Stimulated activated CD8-positive, alpha-beta memory T cell treated with anti-CD3 and anti-CD28 coated beads, Interleukin-15, amount 100 ng/mL, for 4 hours (primary cell): Measurements from ENCODE around the gene HOXD10.

ENCODE experiments used
- DNase-seq, 2 donors: peaks; one replicate each; pipeline ENCODE4 v3.0.0-alpha.2; 2020; ENCODE audit warnings: low read depth in 2 of 2

HOXD10 gene

GRCh38 chr2:176136374-176137251 is 20.0 kb downstream of the HOXD10 start:
- no peak for DNase-seq

GRCh38 chr2:176137252-176137580 is 20.6 kb downstream of the HOXD10 start:
- DNase-seq: no peak

DNA sequence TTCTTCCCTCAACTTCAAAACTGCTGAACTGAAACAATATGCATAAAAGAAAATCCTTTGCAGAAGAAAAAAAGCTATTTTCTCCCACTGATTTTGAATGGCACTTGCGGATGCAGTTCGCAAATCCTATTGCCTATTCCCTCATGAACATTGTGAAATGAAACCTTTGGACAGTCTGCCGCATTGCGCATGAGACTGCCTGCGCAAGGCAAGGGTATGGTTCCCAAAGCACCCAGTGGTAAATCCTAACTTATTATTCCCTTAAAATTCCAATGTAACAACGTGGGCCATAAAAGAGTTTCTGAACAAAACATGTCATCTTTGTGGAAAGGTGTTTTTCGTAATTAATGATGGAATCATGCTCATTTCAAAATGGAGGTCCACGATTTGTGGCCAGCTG is 21.3 kb downstream of the HOXD10 start:
- DNase-seq: no peak

- DNase-seq: no peak
Measured at GRCh38 chr2:176138526-176138922, 21.9 kb downstream of the HOXD10 start.

- no peak for DNase-seq
Measured at GRCh38 chr2:176138923-176139660, 22.5 kb downstream of the HOXD10 start.

DNA sequence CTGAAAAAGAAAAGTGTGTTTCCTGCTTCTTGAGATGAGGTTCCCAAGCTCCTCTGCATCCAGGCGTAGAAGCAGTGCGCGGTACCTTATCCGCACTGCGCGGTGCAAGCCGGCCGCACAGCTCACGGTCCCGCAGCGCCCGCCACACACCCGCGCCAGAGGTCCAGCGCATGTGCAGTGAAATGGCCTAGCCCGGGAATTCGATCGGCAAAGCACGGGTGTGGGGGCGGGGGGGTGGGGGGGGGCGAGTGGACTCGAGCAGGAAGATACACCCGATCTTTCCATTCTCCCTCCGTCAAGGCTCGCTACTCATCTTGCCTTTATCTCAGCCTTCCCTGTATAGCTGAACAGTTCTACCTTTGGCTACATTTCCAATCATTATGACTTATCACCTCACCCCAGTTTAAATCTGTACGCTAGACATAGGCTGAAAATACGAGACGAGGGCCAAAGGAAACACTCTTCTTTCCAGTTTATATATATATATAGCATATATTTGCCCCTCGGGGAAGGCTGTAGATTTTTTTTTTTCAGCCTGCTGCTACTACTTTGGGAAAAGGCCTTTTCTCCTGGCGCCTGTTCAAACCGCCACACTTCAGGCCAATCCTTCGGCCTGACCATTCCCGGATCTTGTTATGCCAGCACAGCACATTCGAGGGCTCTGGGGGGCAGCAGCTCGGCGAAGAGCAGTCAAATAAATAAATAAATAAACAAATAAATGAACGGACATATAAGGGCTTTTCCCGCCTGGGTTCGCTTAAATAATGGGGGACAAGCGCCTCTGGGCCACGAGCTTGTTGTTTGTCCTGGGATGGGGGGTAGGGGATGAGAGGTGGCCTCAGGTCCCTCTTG is 23.3 kb downstream of the HOXD10 start:
- no peak for DNase-seq

- peak in 1 of 2 donors; percentile 18 for DNase-seq
Measured at GRCh38 chr2:176140513-176141317, 24.1 kb downstream of the HOXD10 start.

- no peak for DNase-seq
Measured at GRCh38 chr2:176142281-176142680, 25.7 kb downstream of the HOXD10 start.

- no peak for DNase-seq
Measured at GRCh38 chr2:176145085-176145969, 28.7 kb downstream of the HOXD10 start.

DNA sequence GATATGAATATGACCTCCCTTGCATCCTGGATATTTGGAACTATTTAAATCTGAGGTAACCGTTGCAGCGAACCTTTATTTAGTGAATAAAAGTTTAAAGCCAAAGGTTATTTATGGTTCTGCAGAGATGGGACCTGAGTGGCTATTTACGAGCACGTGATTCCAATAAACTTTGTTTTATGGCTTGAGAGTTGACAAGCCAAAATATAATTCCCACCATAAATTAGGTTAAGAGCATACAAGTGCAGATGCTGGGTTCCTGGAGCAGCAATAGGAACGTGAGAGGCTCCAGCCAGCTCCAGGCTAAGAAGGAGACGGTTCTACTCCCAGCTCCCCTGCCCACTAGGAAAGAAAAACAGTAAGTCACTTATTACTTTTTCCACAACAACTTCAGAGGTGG is 29.5 kb downstream of the HOXD10 start:
- DNase-seq: no peak

GRCh38 chr2:176146645-176147044 is 30.1 kb downstream of the HOXD10 start:
- DNase-seq: no peak

DNA sequence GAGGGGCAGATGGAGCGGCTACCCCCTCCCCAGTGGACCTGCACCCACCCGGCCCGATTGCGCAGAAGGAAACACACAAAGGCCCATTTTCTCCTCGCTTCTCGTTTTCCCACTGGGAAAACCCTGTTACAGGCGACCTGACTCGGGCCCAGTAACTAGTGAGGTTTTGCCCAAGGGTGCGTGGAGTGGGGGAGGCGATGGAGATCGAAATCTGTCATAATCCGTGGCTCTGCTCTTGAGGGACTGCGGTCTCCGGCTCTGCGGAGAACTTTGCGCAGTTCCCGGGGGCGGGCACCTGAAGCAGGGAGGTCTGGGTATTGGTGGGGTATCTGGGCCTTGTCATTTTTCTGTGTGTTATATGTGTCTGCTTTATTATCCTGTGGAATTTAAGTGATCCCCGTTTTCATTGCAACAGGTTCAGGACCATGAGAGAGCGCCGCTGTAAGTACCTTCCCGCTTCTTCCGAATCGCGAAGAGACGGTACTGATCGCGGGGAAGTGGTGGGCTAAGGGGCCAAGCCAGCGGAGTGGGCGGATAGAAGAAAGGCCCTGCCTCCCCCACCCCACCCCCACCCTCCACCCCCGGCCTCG is 30.7 kb downstream of the HOXD10 start:
- no peak for DNase-seq

DNA sequence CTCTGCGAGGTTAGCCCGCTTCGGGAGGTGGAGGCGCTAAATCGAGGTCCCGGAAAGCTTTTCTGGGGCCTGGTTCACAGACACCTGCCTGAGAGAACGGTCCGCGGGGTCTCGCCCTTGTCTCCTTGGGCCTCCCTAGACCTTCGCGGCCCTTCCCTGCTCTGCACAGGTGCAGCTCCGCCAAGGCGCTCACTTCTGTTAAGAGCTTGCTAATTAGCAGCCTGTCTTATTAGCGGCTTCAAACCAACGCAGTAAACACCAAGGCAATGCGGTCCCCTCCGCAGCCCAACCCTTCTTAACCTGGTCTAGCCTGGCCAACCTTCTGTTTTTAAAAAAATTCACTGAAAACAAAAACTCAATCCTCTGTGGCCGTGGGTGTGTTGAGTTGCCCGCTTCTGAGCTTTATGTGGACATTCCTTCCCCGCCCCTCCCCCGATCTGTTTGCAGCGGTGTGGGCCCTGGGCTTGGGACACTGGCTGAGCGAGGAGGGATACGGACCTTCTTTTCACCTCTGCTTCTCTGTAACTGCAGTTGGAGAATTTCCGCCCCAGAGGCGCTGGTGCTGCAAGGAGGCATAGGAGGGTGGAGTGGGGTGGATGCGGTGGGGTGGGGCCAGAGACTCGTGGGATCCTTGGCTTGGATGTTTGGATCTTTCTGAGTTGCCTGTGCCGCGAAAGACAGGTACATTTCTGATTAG is 31.4 kb downstream of the HOXD10 start:
- no peak for DNase-seq

DNA sequence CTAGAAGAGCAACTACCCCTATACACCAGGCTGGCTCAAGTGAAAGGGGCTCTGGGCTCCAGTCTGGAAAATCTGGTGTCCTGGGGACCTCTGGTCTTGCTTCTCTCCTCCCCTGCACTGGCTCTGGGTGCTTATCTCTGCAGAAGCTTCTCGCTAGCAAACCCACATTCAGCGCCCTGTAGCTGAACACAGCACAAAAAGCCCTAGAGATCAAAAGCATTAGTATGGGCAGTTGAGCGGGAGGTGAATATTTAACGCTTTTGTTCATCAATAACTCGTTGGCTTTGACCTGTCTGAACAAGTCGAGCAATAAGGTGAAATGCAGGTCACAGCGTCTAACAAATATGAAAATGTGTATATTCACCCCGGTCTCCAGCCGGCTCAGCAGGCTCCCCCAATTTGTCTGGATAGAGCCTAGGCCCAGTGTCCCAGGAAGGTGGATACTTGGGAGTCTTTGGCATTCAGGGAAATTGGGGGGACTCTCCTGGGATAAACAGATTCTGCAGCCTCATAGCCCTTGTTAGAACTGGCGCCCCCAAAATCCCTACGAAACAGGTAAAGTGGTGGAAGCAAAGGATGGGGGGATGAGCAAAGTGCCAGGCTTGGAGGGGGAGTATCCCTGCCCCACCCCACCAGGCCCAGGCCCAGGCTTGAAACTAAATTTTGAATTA is 32.3 kb downstream of the HOXD10 start:
- DNase-seq: no peak

DNA sequence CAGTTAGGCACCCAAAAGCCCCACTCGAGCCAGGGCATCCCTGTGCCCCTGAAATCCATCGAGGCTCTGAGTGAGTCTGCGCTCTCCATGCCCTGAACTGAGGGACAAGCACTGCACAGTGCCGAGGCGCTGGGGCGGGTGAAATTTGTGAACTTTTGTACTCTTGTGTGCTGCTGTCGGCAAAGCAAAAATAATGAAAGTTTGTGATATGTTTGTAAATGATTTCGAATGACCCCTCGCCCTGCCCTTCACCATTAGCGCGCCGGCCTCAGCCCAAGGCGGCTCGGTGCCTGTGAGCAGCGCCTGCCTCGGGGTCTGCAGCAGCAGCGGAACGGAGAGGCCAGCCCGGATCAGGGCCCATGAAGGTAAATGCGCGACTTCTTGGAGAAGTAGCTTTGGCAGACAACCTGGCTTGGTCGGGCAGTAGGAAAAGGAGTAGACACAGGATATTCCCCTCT is 32.9 kb downstream of the HOXD10 start:
- no peak for DNase-seq

GRCh38 chr2:176149939-176150583 is 33.5 kb downstream of the HOXD10 start:
- no peak for DNase-seq

DNA sequence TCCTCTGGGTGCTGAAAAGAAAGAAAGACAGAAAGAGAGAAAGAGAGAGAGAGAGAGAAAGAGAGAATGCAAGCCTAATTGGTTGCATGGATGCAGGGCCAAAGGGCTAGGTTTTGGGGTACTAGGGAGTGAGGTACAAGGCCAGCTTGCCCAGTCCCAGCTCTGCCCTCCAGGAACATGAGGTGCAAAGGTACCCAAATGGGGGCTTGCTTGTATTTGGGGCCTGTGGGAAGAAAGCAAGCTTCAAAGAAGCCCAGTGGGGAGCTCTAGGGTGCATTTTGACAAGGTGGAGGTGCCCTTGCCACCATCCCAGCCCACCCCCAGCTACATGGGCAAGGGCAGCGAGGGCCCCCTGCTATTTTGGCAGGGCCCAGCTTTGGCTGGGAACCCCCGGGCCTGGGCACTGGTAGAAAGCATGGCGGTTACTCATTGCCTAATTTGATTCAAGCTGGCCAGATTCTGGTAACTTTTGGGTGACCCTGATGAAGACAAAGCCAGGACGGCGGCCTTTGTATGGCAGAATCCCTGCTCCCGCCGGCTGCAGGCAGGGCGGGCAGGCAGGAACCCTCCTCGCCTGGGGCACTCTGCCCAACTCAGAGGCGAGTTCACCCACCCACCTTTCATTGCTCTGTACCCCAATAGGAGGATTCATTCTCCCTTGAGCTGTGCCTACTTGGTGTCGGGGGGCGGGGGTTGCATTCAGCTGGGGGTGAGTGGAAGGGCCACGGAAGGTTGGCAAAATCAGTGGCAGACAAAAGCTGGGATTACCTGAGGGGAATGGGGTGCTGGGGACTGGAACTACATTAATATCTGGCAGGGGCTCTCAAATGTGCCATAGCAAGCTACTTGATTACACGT is 34.2 kb downstream of the HOXD10 start:
- no peak for DNase-seq
